HG02759 (cell line): Measurements from ENCODE around the gene KDELR3.

Source experiments
- ATAC-seq: cut with Tn5 transposase; IDR thresholded peaks from one replicate; pipeline ENCODE4 v1.9.1; 2021; ENCODE audit warnings: mild to moderate bottlenecking, moderate library complexity; ENCODE audit not compliant: unreplicated experiment

Gene KDELR3

GRCh38 chr22:38437416-38437815 is 30.5 kb upstream of the KDELR3 start:
- ATAC-seq = no peak

GRCh38 chr22:38440747-38441350 is 27.0 kb upstream of the KDELR3 start:
- ATAC-seq = no peak

GRCh38 chr22:38441620-38442287 is 26.1 kb upstream of the KDELR3 start:
- no peak for ATAC-seq

GRCh38 chr22:38442967-38443627 is 24.8 kb upstream of the KDELR3 start:
- no peak for ATAC-seq

GRCh38 chr22:38443628-38444521 is 24.0 kb upstream of the KDELR3 start:
- ATAC-seq = no peak

- ATAC-seq = no peak
Measured at GRCh38 chr22:38444783-38445182, 23.1 kb upstream of the KDELR3 start.

- ATAC-seq = no peak
Measured at GRCh38 chr22:38446018-38446601, 21.8 kb upstream of the KDELR3 start.

- ATAC-seq = no peak
Measured at GRCh38 chr22:38448945-38449745, 18.8 kb upstream of the KDELR3 start.

GRCh38 chr22:38449776-38450175 is 18.1 kb upstream of the KDELR3 start:
- no peak for ATAC-seq

- no peak for ATAC-seq
Measured at GRCh38 chr22:38450234-38450797, 17.6 kb upstream of the KDELR3 start.

GRCh38 chr22:38451404-38451803 is 16.5 kb upstream of the KDELR3 start:
- no peak for ATAC-seq

GRCh38 chr22:38451864-38452263 is 16.0 kb upstream of the KDELR3 start:
- ATAC-seq = no peak

GRCh38 chr22:38452373-38453065 is 15.4 kb upstream of the KDELR3 start:
- ATAC-seq = no peak

GRCh38 chr22:38453066-38453672 is 14.7 kb upstream of the KDELR3 start:
- ATAC-seq = no peak

GRCh38 chr22:38453996-38454352 is 13.9 kb upstream of the KDELR3 start:
- no peak for ATAC-seq

- ATAC-seq = no peak
Measured at GRCh38 chr22:38454353-38455075, 13.4 kb upstream of the KDELR3 start.

- no peak for ATAC-seq
Measured at GRCh38 chr22:38455076-38455529, 12.8 kb upstream of the KDELR3 start, which contains the start of gene KCNJ4. KCNJ4 (minus strand) TSS chr22:38455199; CDS start chr22:38428132, 27,067 bp downstream.
